HFFc6 (cell line): ENCODE results near the gene SEC22C. TPM values are rescaled to one million over a fixed set of nuclear protein-coding genes. Genes with fewer than 3 reads are reported as not detected.

Experiments
- DNase-seq: peaks from one replicate; pipeline ENCODE4 v3.0.0-alpha.2; 2018
- H3K27ac Mint-ChIP-seq: 2 replicates; pipeline ENCODE4 v1.8.0; 2020; ENCODE audit warnings: mild to moderate bottlenecking, mixed read lengths
- H3K27me3 Mint-ChIP-seq: 2 replicates; pipeline ENCODE4 v1.8.0; 2021; ENCODE audit warnings: mild to moderate bottlenecking, moderate library complexity, mixed read lengths; ENCODE audit not compliant: insufficient read depth
- H3K36me3 Mint-ChIP-seq: 2 replicates; pipeline ENCODE4 v1.8.0; 2021; ENCODE audit warnings: low read depth, mixed read lengths
- H3K4me1 Mint-ChIP-seq: 2 replicates; pipeline ENCODE4 v1.8.0; 2020; ENCODE audit warnings: low read depth, mixed read lengths
- H3K4me3 Mint-ChIP-seq: 2 replicates; pipeline ENCODE4 v1.8.0; 2020; ENCODE audit warnings: mild to moderate bottlenecking, moderate library complexity, mixed read lengths
- H3K9me3 Mint-ChIP-seq: 2 replicates; pipeline ENCODE4 v1.8.0; 2020; ENCODE audit warnings: mild to moderate bottlenecking, mixed read lengths
- total RNA-seq, 6 experiments: library from RNA; stranded (reverse); fragmentation: NEBNext Ultra II Directional; extraction: Animal tissue kit (Norgen Biotek cat#: 25700); gene quantifications; 2 replicates in 1 of 6; 3 replicates in 5 of 6; pipeline ENCODE4 v1.2.3, GENCODE V29; 2021
- TF ChIP-seq, protein P1 (sequence below): fragments of 200-600 bp; sonication (generic); IDR thresholded peaks from 2 replicates; pipeline ENCODE4 v1.5.0; 2021; ENCODE audit warnings: antibody characterized with exemption, mild to moderate bottlenecking

Gene SEC22C
- total RNA-seq, 6 experiments from 2014 or later, result 40.7 to 51.2 (median 48.6) TPM

DNA sequence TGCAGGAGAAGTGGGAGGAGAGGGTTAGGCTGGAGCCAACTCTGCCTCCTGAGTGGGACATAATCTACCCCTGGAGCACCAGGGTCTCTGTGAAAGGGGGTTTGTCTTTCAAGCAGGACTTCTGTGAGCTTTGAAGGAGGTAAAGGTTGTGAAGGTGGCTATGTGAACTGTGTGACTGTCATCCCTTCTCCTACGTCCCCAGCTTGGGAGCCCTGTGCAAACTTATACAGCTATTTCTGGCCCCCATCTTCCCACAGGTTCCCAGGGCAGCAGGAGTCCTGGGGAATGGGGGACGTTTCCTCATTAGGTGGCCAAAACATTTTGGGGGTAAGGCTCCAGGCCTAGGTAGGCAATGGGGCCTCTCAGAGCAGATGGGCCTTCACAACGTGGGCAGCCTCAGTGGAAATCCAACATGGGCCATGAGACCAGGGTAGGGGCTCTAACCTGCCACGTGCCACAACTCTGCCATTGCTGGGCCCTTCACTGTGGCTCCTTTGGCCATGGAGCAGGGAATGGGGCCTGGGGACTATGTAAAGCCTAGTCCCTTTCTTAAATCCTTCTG lies 75.8 kb downstream of the SEC22C start:
- TF ChIP-seq, protein P1, sequence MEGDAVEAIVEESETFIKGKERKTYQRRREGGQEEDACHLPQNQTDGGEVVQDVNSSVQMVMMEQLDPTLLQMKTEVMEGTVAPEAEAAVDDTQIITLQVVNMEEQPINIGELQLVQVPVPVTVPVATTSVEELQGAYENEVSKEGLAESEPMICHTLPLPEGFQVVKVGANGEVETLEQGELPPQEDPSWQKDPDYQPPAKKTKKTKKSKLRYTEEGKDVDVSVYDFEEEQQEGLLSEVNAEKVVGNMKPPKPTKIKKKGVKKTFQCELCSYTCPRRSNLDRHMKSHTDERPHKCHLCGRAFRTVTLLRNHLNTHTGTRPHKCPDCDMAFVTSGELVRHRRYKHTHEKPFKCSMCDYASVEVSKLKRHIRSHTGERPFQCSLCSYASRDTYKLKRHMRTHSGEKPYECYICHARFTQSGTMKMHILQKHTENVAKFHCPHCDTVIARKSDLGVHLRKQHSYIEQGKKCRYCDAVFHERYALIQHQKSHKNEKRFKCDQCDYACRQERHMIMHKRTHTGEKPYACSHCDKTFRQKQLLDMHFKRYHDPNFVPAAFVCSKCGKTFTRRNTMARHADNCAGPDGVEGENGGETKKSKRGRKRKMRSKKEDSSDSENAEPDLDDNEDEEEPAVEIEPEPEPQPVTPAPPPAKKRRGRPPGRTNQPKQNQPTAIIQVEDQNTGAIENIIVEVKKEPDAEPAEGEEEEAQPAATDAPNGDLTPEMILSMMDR, result no peak
- H3K27me3 Mint-ChIP-seq, result peaks cover 32% of the 10 kb centered on the region

DNA sequence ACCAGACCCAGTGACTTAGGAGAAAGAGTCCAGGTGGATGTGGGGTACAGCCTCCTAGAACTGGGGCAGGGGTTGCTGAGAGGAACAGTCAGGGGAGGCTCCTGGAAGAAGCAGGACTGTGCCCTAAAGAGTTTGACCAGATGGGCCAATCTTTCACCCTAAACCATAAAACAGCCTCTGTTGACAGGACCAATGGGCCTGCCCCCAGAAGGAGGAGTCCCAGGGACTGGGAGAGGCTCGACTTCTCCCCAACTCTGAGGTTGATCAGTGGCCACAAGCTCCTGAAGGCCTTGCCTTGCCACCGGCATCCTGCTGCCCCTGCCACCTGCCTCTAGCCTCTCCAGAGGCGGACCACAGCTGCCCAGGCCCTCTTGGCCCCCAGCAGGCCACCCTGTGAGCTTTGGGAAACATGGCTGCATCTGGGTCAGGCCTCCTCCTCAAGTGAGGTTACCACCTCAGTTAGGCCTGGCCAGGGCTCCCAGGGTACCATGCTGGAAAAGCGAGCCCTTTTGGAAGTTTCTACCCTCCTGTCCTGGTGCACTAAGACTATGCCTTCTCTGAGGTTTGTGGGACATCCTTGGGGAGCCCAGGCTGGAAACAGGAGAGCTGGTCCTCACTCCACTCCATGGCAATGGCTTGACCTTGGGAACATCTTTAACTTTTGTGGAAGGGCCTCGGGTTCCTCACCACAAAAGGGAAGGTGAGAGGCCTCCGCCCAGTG lies 76.5 kb downstream of the SEC22C start:
- H3K36me3 Mint-ChIP-seq, result no peaks in the 10 kb centered on the region
- H3K9me3 Mint-ChIP-seq, result no peaks in the 10 kb centered on the region
- H3K4me3 Mint-ChIP-seq, result no peak overlapping the region
- H3K4me1 Mint-ChIP-seq, result 0 out of 2 replicates have a peak, but pooled peaks cover 5% of the 10 kb centered on the region
- peaks cover 35% of the 10 kb centered on the region for H3K27me3 Mint-ChIP-seq
- TF ChIP-seq, protein P1, result no peak
- no peak for DNase-seq
- H3K27ac Mint-ChIP-seq, result no peak overlapping the region

More for the DNA sequence above, 75.8 kb downstream of the SEC22C start:
- Mint-ChIP-seq H3K27ac (no peak overlapping the region), H3K4me3 (no peak overlapping the region), H3K4me1 (0 out of 2 replicates have a peak, but pooled peaks cover 5% of the 10 kb centered on the region), H3K9me3 (no peaks in the 10 kb centered on the region), H3K36me3 (no peaks in the 10 kb centered on the region)
- DNase-seq, result no peak

DNA sequence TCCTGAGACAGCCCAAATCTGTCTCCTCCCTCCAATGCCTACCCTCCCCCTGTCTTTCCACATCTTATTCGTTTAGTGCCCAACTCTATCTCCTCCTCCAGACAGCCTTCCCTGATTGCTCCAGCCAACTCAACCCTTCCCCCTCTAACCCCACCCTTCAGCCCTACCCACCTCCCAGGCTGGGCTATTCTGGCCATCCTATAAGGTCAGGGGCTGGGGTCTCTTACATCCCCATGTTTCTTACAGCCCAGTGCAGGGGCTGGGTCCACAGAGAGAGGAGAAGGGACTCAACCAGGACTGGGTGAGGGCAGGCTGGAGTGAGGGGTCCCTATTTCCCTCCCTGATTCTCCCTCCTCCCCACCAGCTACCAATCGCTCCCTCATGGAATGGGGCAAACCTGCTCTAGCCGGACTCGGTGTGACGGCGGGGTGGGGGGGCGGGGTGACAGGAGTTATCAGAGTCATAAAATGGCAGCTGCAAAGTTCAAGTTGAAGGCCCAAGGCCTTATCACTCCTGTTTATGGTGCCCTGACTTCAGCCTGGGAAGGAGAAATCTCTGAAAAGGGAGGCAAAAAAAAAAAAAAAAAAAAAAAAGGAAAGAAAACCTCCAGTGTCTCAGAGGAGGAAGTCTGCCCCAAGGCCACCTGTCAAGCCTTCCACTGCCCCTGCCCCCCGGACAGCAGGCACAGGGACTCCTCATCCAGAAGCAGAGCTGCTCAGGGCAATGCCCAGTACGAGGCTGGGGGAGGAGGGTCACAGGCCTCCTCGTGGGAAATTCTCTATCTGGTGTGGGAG lies 77.2 kb downstream of the SEC22C start:
- no peak overlapping the region for H3K4me3 Mint-ChIP-seq
- H3K27ac Mint-ChIP-seq, result no peak overlapping the region
- TF ChIP-seq, protein P1, result no peak
- no peaks in the 10 kb centered on the region for H3K36me3 Mint-ChIP-seq
- no peaks in the 10 kb centered on the region for H3K9me3 Mint-ChIP-seq
- peaks cover 11% of the 10 kb centered on the region; the same call in 1 of the 2 replicates for H3K4me1 Mint-ChIP-seq
- no peak for DNase-seq
- peaks cover 36% of the 10 kb centered on the region for H3K27me3 Mint-ChIP-seq

DNA sequence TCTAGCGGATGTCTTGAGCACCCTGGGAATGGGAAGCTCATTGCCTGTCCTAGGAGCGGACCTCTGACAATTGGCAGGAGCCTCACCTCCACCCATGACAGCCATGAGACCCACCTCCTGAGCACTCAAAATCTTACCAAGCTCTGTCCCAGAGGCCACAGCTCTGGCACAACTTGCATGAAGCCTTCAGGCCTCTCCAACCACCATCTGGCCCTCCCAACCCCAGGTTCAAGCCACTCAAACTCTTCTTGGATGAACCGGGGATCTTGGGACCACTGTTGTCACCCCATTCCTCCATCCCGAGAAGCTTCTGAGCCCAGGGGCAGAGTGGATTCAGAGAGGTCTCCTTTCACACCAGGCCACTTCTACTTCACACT lies 77.8 kb downstream of the SEC22C start:
- Mint-ChIP-seq H3K27ac (no peak overlapping the region), H3K4me1 (peaks cover 11% of the 10 kb centered on the region; the same call in 1 of the 2 replicates), H3K27me3 (peaks cover 33% of the 10 kb centered on the region), H3K9me3 (no peaks in the 10 kb centered on the region), H3K36me3 (no peaks in the 10 kb centered on the region), H3K4me3 (no peak overlapping the region)
- no peak for DNase-seq
- TF ChIP-seq, protein P1, result no peak

DNA sequence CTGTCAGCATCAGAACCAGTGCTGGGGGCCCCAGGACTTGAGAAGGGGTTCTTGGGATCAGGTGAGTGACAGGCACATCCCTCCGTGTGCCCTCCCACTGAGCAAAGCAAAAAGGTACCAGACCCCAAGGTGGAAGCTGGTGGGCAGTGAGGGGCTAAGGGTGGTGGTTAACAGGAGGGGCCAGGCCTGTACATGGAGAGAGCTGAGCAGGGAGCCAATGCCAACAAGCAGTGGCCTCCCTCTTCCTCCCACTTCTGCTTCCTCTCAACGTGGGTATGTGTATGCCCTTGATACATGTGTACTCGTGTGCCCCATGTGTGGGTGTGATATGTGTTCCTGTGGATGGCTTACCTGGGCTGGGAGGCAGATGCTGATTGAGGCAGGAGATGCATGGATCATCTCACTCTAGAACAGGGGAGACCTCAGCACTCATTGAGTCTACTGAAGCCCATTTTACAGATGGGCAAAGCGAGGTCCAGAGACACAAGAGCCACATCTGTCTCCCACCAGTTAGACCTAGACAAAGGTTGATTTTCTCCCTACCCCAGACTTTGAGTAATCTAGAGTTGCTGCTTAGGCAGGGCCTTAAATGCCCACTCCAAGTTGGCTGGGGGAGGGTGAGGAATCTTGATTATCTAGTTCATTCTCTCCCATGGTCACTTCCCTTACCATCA lies 78.4 kb downstream of the SEC22C start:
- no peak overlapping the region for H3K4me3 Mint-ChIP-seq

More for the DNA sequence above, 78.4 kb downstream of the SEC22C start:
- H3K27ac Mint-ChIP-seq, result no peak overlapping the region
- H3K9me3 Mint-ChIP-seq, result no peaks in the 10 kb centered on the region
- H3K4me1 Mint-ChIP-seq, result peaks cover 11% of the 10 kb centered on the region; the same call in 1 of the 2 replicates
- DNase-seq, result no peak
- no peaks in the 10 kb centered on the region for H3K36me3 Mint-ChIP-seq
- H3K27me3 Mint-ChIP-seq, result peaks cover 30% of the 10 kb centered on the region
- TF ChIP-seq, protein P1, result no peak
